MCF 10A (cell line): ENCODE data around the gene COL4A1. TPM values are rescaled to one million over a fixed set of nuclear protein-coding genes. Genes with fewer than 3 reads are reported as not detected.

Experiments
- BruUV-seq: library from RNA; stranded (reverse); fragments of 400-500 nt; replicated peaks from 2 replicates; lab custom pipeline; 2021; lab: Mats Ljungman, UMichigan
- CTCF ChIA-PET: fragments of 300-600 bp; sonication (Branson Sonifier 250); formaldehyde crosslinking; extraction: SDS; loops from one replicate; lab custom pipeline; 2021; ENCODE audit warnings: antibody characterized with exemption, inconsistent platforms; lab: Yijun Ruan, JAX
- POLR2A ChIA-PET: fragments of 300-600, 350-650 bp; sonication (Branson Sonifier 250); formaldehyde crosslinking; extraction: SDS; loops from one replicate; lab custom pipeline; 2020; ENCODE audit warnings: antibody characterized with exemption, inconsistent platforms; lab: Yijun Ruan, JAX
- DNase-seq: peaks from one replicate; pipeline ENCODE4 v3.0.0-alpha.2; 2018; ENCODE audit not compliant: unreplicated experiment
- H3K27ac Mint-ChIP-seq: one replicate; pipeline ENCODE4 v1.8.0; 2022; ENCODE audit warnings: mild to moderate bottlenecking, low read depth, mixed read lengths; ENCODE audit not compliant: unreplicated experiment
- H3K27me3 Mint-ChIP-seq: one replicate; pipeline ENCODE4 v1.8.0; 2022; ENCODE audit warnings: mixed read lengths; ENCODE audit not compliant: insufficient read depth, unreplicated experiment
- H3K36me3 Mint-ChIP-seq: one replicate; pipeline ENCODE4 v1.8.0; 2022; ENCODE audit warnings: mild to moderate bottlenecking, moderate library complexity, mixed read lengths; ENCODE audit not compliant: insufficient read depth, unreplicated experiment
- H3K4me1 Mint-ChIP-seq: one replicate; pipeline ENCODE4 v1.8.0; 2022; ENCODE audit warnings: mixed read lengths; ENCODE audit not compliant: insufficient read depth, unreplicated experiment
- H3K4me3 Mint-ChIP-seq: one replicate; pipeline ENCODE4 v1.8.0; 2022; ENCODE audit warnings: mild to moderate bottlenecking, moderate library complexity, mixed read lengths; ENCODE audit not compliant: unreplicated experiment
- H3K9me3 Mint-ChIP-seq: one replicate; pipeline ENCODE4 v1.8.0; 2022; ENCODE audit warnings: mixed read lengths; ENCODE audit not compliant: unreplicated experiment
- intact Hi-C: fragments of 100-400 bp; cut with micrococcal nuclease; formaldehyde crosslinking; loops from 2 replicates; pipeline ENCODE4 v1.14.1; 2022
- total RNA-seq: library from RNA; stranded (reverse); gene quantifications from 2 replicates; pipeline ENCODE4 v1.2.3, GENCODE V29; 2022
- TF ChIP-seq, protein P1 (sequence below): fragments of 200-600 bp; IDR thresholded peaks from one replicate; pipeline ENCODE4 v1.8.0; 2022; ENCODE audit warnings: antibody characterized with exemption, mild to moderate bottlenecking; ENCODE audit not compliant: unreplicated experiment

The COL4A1 gene
- total RNA-seq, 1 experiment from 2014 or later = 42.1 TPM

GRCh38 chr13:110183910-110184309 lies 123.0 kb downstream of the COL4A1 start:
- Mint-ChIP-seq H3K36me3 (peaks cover 9% of the 10 kb centered on the region), H3K9me3 (no peaks in the 10 kb centered on the region)
- CTCF ChIA-PET = interaction anchor here (0.5 kb wide), 1 partner anchor 307 kb away, joined by 3 read pairs; no protein-coding TSS in a partner anchor

DNA sequence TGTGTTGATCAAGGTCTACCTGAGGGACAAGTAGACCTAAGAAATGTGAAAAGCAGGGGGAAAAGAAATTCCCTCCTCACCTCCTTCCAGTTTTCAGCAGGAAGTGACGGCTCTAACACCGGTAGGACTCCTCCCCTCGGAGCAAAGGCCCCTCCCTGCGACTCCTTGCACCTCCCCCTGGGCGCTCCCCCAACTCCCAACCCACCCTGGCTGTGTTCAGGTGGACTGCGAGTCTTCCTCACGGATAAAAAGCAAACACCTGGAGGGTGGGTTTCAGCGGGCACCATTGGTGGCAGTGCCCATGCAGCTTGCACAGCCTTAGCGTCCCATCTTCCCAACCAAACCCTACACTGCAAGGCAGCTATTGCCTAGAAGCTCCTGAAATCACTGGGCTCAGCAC lies 124.5 kb downstream of the COL4A1 start:
- no peak for DNase-seq
- H3K9me3 Mint-ChIP-seq = no peaks in the 10 kb centered on the region

More at GRCh38 chr13:110183910-110184309, 123.0 kb downstream of the COL4A1 start:
- H3K4me1 Mint-ChIP-seq = no peaks in the 10 kb centered on the region
- no peaks in the 10 kb centered on the region for H3K27me3 Mint-ChIP-seq
- TF ChIP-seq, protein P1, sequence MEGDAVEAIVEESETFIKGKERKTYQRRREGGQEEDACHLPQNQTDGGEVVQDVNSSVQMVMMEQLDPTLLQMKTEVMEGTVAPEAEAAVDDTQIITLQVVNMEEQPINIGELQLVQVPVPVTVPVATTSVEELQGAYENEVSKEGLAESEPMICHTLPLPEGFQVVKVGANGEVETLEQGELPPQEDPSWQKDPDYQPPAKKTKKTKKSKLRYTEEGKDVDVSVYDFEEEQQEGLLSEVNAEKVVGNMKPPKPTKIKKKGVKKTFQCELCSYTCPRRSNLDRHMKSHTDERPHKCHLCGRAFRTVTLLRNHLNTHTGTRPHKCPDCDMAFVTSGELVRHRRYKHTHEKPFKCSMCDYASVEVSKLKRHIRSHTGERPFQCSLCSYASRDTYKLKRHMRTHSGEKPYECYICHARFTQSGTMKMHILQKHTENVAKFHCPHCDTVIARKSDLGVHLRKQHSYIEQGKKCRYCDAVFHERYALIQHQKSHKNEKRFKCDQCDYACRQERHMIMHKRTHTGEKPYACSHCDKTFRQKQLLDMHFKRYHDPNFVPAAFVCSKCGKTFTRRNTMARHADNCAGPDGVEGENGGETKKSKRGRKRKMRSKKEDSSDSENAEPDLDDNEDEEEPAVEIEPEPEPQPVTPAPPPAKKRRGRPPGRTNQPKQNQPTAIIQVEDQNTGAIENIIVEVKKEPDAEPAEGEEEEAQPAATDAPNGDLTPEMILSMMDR = no peak
- no peak for DNase-seq
- intact Hi-C loops = no loop called here
- no peak overlapping the region for H3K4me3 Mint-ChIP-seq
- BruUV-seq = no TSS peak
- no peak overlapping the region for H3K27ac Mint-ChIP-seq
- POLR2A ChIA-PET = no interaction called here

GRCh38 chr13:110182003-110182402 lies 125.0 kb downstream of the COL4A1 start:
- CTCF ChIA-PET = no interaction called here
- no TSS peak for BruUV-seq
- Mint-ChIP-seq H3K27me3 (no peaks in the 10 kb centered on the region), H3K9me3 (no peaks in the 10 kb centered on the region), H3K4me1 (no peaks in the 10 kb centered on the region), H3K36me3 (peaks cover 13% of the 10 kb centered on the region), H3K4me3 (no peak overlapping the region), H3K27ac (no peak overlapping the region)
- intact Hi-C loops = no loop called here
- DNase-seq = no peak
- POLR2A ChIA-PET = no interaction called here
- TF ChIP-seq, protein P1 = no peak

More for the DNA sequence above, 124.5 kb downstream of the COL4A1 start:
- TF ChIP-seq, protein P1 = no peak
- Mint-ChIP-seq H3K27me3 (no peaks in the 10 kb centered on the region), H3K27ac (no peak overlapping the region), H3K4me3 (no peak overlapping the region), H3K4me1 (no peaks in the 10 kb centered on the region), H3K36me3 (peaks cover 9% of the 10 kb centered on the region)
- ChIA-PET CTCF (interaction anchor here (0.6 kb wide), 1 partner anchor 238 kb away, joined by 3 read pairs; no protein-coding TSS in a partner anchor), POLR2A (interaction anchor here (0.7 kb wide), 1 partner anchor 123 kb away, joined by 3 read pairs; no protein-coding TSS in a partner anchor)
- BruUV-seq = no TSS peak
- intact Hi-C loops = no loop called here

GRCh38 chr13:110179857-110180147 lies 127.2 kb downstream of the COL4A1 start:
- H3K27ac Mint-ChIP-seq = no peak overlapping the region
- DNase-seq = no peak
- POLR2A ChIA-PET = no interaction called here
- intact Hi-C loops = no loop called here
- BruUV-seq = no TSS peak
- H3K9me3 Mint-ChIP-seq = no peaks in the 10 kb centered on the region
- TF ChIP-seq, protein P1 = no peak
- peaks cover 15% of the 10 kb centered on the region for H3K36me3 Mint-ChIP-seq
- no peaks in the 10 kb centered on the region for H3K27me3 Mint-ChIP-seq
- CTCF ChIA-PET = no interaction called here
- no peak overlapping the region for H3K4me3 Mint-ChIP-seq
- no peaks in the 10 kb centered on the region for H3K4me1 Mint-ChIP-seq
